CD4-positive, alpha-beta T cell (primary cell): ENCODE data around the gene B4GALT2. TPM values are rescaled to one million over a fixed set of nuclear protein-coding genes. Genes with fewer than 3 reads are reported as not detected.

Experiments
- ATAC-seq: fragments of 200-7000 bp; cut with Tn5 transposase; one replicate; pipeline ENCODE4 v1.10.0; 2022; ENCODE audit warnings: mild to moderate bottlenecking; ENCODE audit not compliant: poor library complexity
- CTCF ChIA-PET: fragments of 350-600 bp; sonication (Branson Sonifier 250); formaldehyde crosslinking; loops from one replicate; lab custom pipeline; 2021; ENCODE audit warnings: antibody characterized with exemption, inconsistent platforms; lab: Charles Lee
- POLR2A ChIA-PET: fragments of 350-600 bp; sonication (Branson Sonifier 250); formaldehyde crosslinking; loops from one replicate; lab custom pipeline; 2021; ENCODE audit warnings: antibody characterized with exemption, inconsistent platforms; lab: Charles Lee
- DNase-seq, 14 experiments: peaks; one replicate each; pipeline ENCODE4 v3.0.0-alpha.2; 2013 to 2020; ENCODE audit warnings: mixed read lengths in 2 of 14
- H3K27ac ChIP-seq, 2 donors: one replicate each; pipeline versions ENCODE4 v1.5.1 to v1.7.0; 2013; ENCODE audit warnings: low read length in 2 of 2, low read depth in 1 of 2, mild to moderate bottlenecking in 1 of 2
- H3K27me3 ChIP-seq, 2 experiments: 1 replicate in 1 of 2; 2 replicates in 1 of 2; pipeline versions ENCODE4 v1.6.1 to v1.7.0; 2013; ENCODE audit warnings: low read length in 2 of 2, control low read depth in 1 of 2, mild to moderate bottlenecking in 1 of 2, moderate library complexity in 1 of 2; ENCODE audit not compliant: insufficient read depth in 2 of 2, control insufficient read depth in 1 of 2
- H3K36me3 ChIP-seq: one replicate; pipeline ENCODE4 v1.6.1; 2013; ENCODE audit warnings: low read length, control low read depth; ENCODE audit not compliant: insufficient read depth
- H3K4me1 ChIP-seq: one replicate; pipeline ENCODE4 v1.6.1; 2013; ENCODE audit warnings: low read length, control low read depth; ENCODE audit not compliant: insufficient read depth
- H3K4me3 ChIP-seq: one replicate; pipeline ENCODE4 v1.5.1; 2013; ENCODE audit warnings: mild to moderate bottlenecking, low read length, moderate library complexity
- H3K9me3 ChIP-seq, 2 experiments: 1 replicate in 1 of 2; 2 replicates in 1 of 2; pipeline versions ENCODE4 v1.6.1 to v1.7.0; 2013; ENCODE audit warnings: low read length in 2 of 2, mild to moderate bottlenecking in 2 of 2, control low read depth in 1 of 2, moderate library complexity in 1 of 2; ENCODE audit not compliant: control insufficient read depth in 1 of 2, insufficient read depth in 1 of 2
- H3K27ac Mint-ChIP-seq: one replicate; pipeline ENCODE4 v1.8.0; 2020; ENCODE audit warnings: mixed read lengths
- H3K27me3 Mint-ChIP-seq: one replicate; pipeline ENCODE4 v1.8.0; 2021; ENCODE audit warnings: mixed read lengths
- H3K36me3 Mint-ChIP-seq: one replicate; pipeline ENCODE4 v1.8.0; 2021; ENCODE audit warnings: low read depth, mixed read lengths
- H3K4me1 Mint-ChIP-seq: one replicate; pipeline ENCODE4 v1.8.0; 2021; ENCODE audit warnings: low read depth, mixed read lengths
- H3K4me3 Mint-ChIP-seq: one replicate; pipeline ENCODE4 v1.8.0; 2020; ENCODE audit warnings: mild to moderate bottlenecking, mixed read lengths
- H3K9me3 Mint-ChIP-seq: one replicate; pipeline ENCODE4 v1.8.0; 2020; ENCODE audit warnings: mixed read lengths
- intact Hi-C, 2 experiments: fragments of 100-400 bp; cut with DNase I in 1 of 2; cut with micrococcal nuclease in 1 of 2; formaldehyde crosslinking; loops; one replicate each; pipeline versions ENCODE4 v1.15.1 to v1.9.0; 2023 to 2025; cut with DNase I, micrococcal nuclease
- total RNA-seq, 174 experiments: library from RNA in 2 of 174; stranded (reverse) in 2 of 174; gene quantifications; one replicate each; pipeline ENCODE4 v1.2.3 and lab custom pipeline; 2021 to 2026
- TF ChIP-seq, protein P1 (sequence below): fragments of 200-600 bp; IDR thresholded peaks from one replicate; pipeline ENCODE4 v1.8.0; 2022; ENCODE audit warnings: antibody characterized with exemption, mild to moderate bottlenecking

The B4GALT2 gene
- total RNA-seq, 2 experiments from 2014 or later = 0.22 to 0.34 TPM

DNA sequence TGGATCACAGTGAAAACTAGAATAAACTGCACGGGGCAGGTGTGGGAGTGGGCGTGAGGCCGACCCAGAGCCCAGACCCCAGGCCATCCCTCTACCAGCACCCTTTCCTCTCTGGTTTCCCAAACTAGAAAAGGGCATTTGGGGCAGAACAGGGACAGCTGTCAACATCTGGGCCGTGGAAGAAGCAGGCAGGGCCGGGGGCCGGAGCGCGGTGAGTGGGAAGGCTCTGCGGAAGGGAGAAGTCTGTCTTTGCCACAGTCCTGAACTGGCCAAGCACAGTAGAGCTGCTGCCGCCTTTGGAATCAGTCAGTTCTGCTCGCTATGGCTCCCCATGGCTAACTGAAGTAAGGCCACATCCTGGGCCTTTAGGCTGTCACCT is 19.0 kb downstream of the B4GALT2 start:
- Histone ChIP-seq H3K36me3 (no peaks in the 10 kb centered on the region), H3K4me1 (no peaks in the 10 kb centered on the region), H3K4me3 (no peak overlapping the region), H3K27ac (no peak overlapping the region), H3K9me3 (no peaks in the 10 kb centered on the region), H3K27me3 (no peaks in the 10 kb centered on the region)
- ATAC-seq (no peak), DNase-seq (no peak)
- no peaks in the 10 kb centered on the region for H3K4me1 Mint-ChIP-seq
- no peaks in the 10 kb centered on the region for H3K36me3 Mint-ChIP-seq
- POLR2A ChIA-PET = no interaction called here
- no peaks in the 10 kb centered on the region for H3K27me3 Mint-ChIP-seq
- H3K4me3 Mint-ChIP-seq = no peak overlapping the region
- TF ChIP-seq, protein P1, sequence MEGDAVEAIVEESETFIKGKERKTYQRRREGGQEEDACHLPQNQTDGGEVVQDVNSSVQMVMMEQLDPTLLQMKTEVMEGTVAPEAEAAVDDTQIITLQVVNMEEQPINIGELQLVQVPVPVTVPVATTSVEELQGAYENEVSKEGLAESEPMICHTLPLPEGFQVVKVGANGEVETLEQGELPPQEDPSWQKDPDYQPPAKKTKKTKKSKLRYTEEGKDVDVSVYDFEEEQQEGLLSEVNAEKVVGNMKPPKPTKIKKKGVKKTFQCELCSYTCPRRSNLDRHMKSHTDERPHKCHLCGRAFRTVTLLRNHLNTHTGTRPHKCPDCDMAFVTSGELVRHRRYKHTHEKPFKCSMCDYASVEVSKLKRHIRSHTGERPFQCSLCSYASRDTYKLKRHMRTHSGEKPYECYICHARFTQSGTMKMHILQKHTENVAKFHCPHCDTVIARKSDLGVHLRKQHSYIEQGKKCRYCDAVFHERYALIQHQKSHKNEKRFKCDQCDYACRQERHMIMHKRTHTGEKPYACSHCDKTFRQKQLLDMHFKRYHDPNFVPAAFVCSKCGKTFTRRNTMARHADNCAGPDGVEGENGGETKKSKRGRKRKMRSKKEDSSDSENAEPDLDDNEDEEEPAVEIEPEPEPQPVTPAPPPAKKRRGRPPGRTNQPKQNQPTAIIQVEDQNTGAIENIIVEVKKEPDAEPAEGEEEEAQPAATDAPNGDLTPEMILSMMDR = no peak
- H3K9me3 Mint-ChIP-seq = no peaks in the 10 kb centered on the region
- H3K27ac Mint-ChIP-seq = no peak overlapping the region
- CTCF ChIA-PET = no interaction called here
- intact Hi-C loops = no loop called here

DNA sequence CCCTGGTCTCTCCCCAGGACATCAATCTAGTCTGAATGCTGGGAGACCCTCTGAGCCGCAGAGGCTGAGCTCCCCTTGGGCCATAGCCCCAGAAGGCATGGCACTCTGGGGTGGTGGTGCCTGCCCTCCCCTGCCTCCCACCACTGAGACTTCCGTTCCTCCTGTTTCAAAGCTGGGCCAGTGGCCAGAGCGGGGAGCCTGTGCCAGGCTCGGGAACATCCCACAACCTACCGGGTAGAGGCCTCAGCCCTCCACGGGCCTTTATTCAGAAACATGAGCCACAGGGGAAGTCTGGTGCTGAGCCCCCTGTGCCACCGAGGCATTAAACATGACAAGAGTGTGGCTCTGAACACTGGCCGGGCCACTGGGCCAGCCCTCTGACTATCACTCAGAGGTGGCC is 20.4 kb downstream of the B4GALT2 start:
- H3K27ac Mint-ChIP-seq = no peak overlapping the region
- CTCF ChIA-PET = no interaction called here
- Histone ChIP-seq H3K4me3 (no peak overlapping the region), H3K4me1 (no peaks in the 10 kb centered on the region), H3K9me3 (no peaks in the 10 kb centered on the region), H3K36me3 (no peaks in the 10 kb centered on the region), H3K27ac (no peak overlapping the region), H3K27me3 (no peaks in the 10 kb centered on the region)
- TF ChIP-seq, protein P1 = no peak
- no peak overlapping the region for H3K4me3 Mint-ChIP-seq
- ATAC-seq (no peak), DNase-seq (no peak)
- H3K36me3 Mint-ChIP-seq = no peaks in the 10 kb centered on the region
- H3K9me3 Mint-ChIP-seq = no peaks in the 10 kb centered on the region
- no peaks in the 10 kb centered on the region for H3K27me3 Mint-ChIP-seq
- intact Hi-C loops = no loop called here
- POLR2A ChIA-PET = interaction anchor here (0.6 kb wide), 1 partner anchor 1137 kb away, joined by 3 read pairs; no protein-coding TSS in a partner anchor
- H3K4me1 Mint-ChIP-seq = no peaks in the 10 kb centered on the region

DNA sequence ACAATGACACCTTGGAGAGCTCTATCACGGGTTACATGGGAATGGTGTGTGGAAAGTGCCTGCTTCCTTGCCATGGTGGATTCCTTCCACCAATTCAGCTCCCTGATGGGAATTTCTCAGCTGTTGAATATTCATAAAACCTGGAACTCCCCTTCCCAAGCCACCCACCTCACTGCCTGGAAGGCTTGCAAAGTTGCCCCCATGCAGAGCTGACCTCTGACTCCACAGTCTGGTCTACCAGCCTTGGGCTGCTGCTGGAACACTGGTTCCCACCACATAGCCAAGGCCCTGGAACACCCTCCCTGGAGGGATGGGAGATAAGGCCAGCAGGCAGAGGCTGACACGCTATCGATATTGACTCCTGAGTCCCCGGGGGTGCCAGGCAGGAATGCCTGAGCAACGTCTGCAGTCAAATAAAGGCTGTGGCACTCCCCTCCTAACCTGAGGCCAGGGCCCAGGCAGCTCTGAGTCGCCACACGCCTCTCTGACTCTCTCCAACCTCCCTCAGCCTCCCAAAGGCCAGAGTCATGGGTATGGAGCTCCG is 21.2 kb downstream of the B4GALT2 start:
- Mint-ChIP-seq H3K27ac (no peak overlapping the region), H3K4me1 (no peaks in the 10 kb centered on the region), H3K4me3 (no peak overlapping the region), H3K27me3 (no peaks in the 10 kb centered on the region), H3K9me3 (no peaks in the 10 kb centered on the region), H3K36me3 (no peaks in the 10 kb centered on the region)
- TF ChIP-seq, protein P1 = no peak
- Histone ChIP-seq H3K9me3 (no peaks in the 10 kb centered on the region), H3K4me1 (no peaks in the 10 kb centered on the region), H3K36me3 (no peaks in the 10 kb centered on the region), H3K27ac (no peak overlapping the region), H3K27me3 (no peaks in the 10 kb centered on the region), H3K4me3 (no peak overlapping the region)
- POLR2A ChIA-PET = no interaction called here
- ATAC-seq = no peak
- DNase-seq = no peak
- intact Hi-C loops = no loop called here
- CTCF ChIA-PET = no interaction called here
